Epithelial cell of prostate (primary cell): ENCODE measurements around the gene FBXO2.
A peak's percentile ranks its signal among the peaks of the same experiment; 100 is the strongest.

Experiments
- DNase-seq: peaks from one replicate; pipeline ENCODE4 v3.0.0-alpha.2; 2011; ENCODE audit warnings: low read depth, low spot score
- H3K27ac ChIP-seq: fragments of 450-650 bp; 2 replicates; pipeline ENCODE4 v1.5.1; 2017; ENCODE audit warnings: mild to moderate bottlenecking

Gene FBXO2

GRCh38 chr1:11654137-11654938 is at the start of gene FBXO2, which contains the start of gene FBXO44:
Gene FBXO2, minus strand, starts transcription at chr1:11654429. Its CDS starts 89 bp downstream, at chr1:11654340.
Gene FBXO44, plus strand, starts transcription at chr1:11654877. Its CDS starts 959 bp downstream, at chr1:11655836.
- peak within 1 kb of the TSS; percentile 47 for H3K27ac ChIP-seq
- no peak for DNase-seq

- H3K27ac ChIP-seq: no peak overlapping the region
- no peak for DNase-seq
Observed at GRCh38 chr1:11703357-11704193, 49.3 kb upstream of the FBXO2 start.

DNA sequence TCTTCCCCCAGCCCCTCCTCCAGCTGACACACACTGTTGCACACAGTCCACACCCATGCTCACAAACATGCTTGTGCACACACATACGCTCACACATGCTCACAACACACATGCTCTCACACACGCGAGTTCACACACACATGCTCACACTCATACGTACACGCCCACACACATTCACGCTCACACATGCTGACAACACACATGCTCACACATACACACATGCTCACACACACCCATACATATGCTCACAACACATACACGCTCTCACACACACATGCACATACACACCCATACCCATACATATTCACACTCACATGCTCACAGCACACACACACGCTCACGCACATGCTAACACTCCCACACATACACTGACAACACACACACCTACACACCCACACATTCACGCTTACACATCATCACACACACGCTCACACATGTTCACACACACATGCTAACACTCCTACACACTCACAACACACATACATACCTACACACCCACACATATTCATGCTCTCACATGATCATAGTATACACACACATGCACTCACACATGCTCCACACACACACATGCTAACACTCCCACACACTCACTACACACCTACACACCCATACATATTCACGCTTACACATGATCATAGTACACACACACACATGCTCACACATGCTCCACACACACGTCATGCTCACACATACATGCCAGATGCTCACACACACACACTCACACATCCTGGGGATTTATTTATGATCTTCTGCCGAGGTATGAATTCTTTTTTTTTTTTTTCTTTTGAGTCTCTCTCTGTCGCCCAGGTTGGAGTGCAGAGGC is 48.0 kb upstream of the FBXO2 start:
- no peak overlapping the region for H3K27ac ChIP-seq
- DNase-seq: no peak

DNA sequence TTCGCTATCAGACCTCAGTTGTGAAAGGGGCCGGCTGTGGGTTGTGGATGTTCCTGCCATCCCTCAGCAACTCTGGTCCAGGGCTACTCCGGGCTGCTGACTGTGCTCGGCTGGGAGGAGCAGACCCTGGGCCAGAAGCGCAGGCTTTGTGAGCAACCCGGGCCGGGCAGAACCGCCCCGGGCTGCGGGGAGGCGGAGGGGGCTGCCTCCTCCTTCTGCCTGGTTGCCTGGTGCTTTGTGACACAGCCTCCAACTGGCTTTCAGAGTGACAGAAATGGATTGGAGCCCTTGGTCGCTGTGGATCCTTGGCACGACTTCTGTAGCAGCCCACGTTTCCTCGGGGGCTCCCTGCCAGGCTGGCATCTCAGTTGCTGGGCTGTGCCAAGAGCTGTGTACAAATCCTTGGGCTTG is 47.3 kb upstream of the FBXO2 start:
- no peak for DNase-seq
- no peak overlapping the region for H3K27ac ChIP-seq

GRCh38 chr1:11700601-11701467 is 46.6 kb upstream of the FBXO2 start:
- no peak overlapping the region for H3K27ac ChIP-seq
- DNase-seq: no peak

GRCh38 chr1:11697893-11698210 is 43.6 kb upstream of the FBXO2 start:
- no peak overlapping the region for H3K27ac ChIP-seq
- DNase-seq: no peak

- DNase-seq: no peak
Observed at GRCh38 chr1:11697188-11697892, 43.1 kb upstream of the FBXO2 start.

DNA sequence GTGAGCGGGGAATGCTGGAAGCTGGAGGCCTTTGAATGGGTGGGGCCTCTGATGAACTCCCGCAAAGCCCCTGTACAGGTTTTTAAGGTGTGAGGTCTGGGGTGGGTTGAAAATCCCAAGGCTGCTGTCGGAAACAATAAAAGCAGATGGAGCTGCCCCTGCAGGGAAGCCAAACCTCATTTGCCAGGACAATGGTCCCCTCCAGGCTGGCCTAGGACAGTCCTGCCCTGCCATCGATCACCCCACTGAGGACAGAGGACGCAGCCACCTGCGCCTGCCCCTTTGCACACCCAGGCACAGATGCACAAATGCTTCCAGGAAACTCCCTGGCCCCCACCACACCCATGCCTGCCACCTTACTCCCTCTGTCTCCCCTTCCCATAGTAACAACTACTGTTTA is 41.6 kb upstream of the FBXO2 start:
- no peak overlapping the region for H3K27ac ChIP-seq
- no peak for DNase-seq

More at GRCh38 chr1:11697188-11697892, 43.1 kb upstream of the FBXO2 start:
- no peak overlapping the region for H3K27ac ChIP-seq

GRCh38 chr1:11693917-11694316 is 39.7 kb upstream of the FBXO2 start:
- no peak for DNase-seq
- no peak overlapping the region for H3K27ac ChIP-seq

DNA sequence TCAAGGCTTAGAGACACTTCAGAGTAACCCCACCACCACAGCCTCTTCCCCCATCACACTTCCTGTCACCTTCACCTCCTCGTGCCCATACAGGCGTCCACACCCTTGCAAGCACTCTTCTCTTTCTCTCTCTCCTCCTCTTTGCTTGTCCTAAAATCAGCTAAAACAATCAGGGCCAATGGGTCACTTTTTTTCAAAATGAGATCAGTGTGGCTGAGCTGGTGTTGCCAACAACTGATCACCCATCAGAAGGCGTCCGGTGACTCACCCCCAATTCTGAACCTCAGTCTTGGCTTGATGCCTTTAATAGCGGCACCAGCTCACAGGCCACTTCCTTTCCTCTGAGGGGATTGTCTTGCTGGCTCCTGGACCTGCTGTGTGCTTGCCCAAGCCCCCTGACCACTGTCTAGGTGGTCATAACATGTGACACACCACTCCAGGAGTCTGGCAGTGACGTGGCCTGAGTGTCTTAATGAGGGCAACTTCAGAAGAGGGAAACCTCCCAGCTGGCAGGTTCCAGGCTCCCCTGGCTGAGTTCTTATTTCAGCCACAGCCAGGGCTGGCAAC is 38.9 kb upstream of the FBXO2 start:
- H3K27ac ChIP-seq: no peak overlapping the region
- DNase-seq: peak; percentile 40

GRCh38 chr1:11691928-11692711 is 37.9 kb upstream of the FBXO2 start:
- no peak for DNase-seq
- H3K27ac ChIP-seq: no peak overlapping the region

- no peak within 1 kb of the TSS for H3K27ac ChIP-seq
- DNase-seq: no peak
Observed at GRCh38 chr1:11691302-11691914, 37.2 kb upstream of the FBXO2 start, which contains the start of gene DRAXIN. Gene DRAXIN, plus strand, starts transcription at chr1:11691710. Its CDS starts 14,549 bp downstream, at chr1:11706259.

DNA sequence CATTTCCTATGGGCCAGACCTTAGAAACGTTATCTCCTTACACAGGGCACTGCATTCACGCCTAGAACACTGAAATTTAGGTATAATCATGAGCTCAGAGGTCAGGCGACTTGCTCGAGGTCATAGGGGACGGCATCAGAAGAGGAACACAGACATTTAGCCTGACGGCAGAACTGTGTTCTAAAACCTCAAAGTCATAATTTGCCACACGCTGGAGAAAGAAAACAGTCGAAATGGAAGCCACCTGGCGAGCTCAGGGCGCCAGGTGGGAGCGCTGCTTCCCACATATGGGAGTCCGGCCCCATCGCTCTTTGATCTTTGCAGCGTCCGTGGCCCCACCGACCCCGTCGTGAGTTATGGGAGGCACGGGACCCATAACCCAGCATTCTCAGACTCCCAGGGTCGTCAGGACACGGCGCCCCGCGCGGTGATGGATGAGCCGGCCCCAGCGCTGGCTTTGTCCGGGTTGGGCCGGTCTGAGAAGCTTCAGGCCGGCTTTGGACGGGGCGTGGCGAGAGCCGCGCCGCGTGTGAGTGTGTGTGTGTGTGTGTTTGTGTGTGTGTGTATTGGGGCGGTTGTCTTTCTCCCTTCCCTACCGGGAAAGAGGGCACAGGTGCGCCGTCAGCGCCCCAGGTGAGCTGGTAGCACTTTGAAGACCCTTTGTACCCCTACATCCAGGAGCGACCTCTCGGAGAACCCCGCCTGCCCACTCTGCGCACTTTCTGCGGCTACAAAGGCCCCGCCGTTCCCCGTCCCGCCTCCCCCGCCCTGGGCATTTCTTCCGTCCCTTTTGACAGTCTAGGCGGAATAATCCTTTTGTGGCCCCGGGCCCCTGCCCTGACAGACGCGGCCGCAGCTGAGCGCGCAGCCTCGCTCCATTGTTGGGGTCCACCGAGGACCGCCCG is 36.4 kb upstream of the FBXO2 start:
- no peak for DNase-seq
- no peak overlapping the region for H3K27ac ChIP-seq

GRCh38 chr1:11688506-11688905 is 34.3 kb upstream of the FBXO2 start:
- DNase-seq: no peak
- H3K27ac ChIP-seq: no peak overlapping the region

- no peak for DNase-seq
- no peak overlapping the region for H3K27ac ChIP-seq
Observed at GRCh38 chr1:11685210-11685752, 31.1 kb upstream of the FBXO2 start.

GRCh38 chr1:11684070-11684469 is 29.8 kb upstream of the FBXO2 start:
- DNase-seq: no peak
- no peak overlapping the region for H3K27ac ChIP-seq
